ENCODE data around the gene SPARC.

SPARC gene

DNA sequence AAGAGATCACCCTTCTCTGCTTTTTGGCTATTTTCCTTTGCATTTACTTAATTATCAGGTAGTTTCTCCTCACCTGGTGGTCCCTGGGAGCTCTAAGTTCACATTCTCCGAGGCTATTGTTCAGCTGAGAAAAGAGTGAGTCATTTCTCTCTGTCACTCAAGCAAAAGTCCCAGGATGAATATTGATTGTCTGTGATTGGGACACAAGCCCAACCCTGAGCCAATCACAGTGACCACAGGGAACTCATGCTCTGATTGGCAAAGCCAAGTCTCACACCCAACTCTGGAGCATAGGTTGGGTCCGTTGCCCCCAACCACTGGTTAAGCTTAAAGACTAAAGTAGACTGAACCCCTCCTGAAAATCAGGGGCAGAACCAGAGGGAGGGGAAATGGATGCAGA, 67.8 kb downstream of the SPARC start:
- no peak for DNase-seq

- DNase-seq = no peak
Measured at GRCh38 chr5:151617841-151618710, 68.6 kb downstream of the SPARC start.

GRCh38 chr5:151617383-151617840, 69.3 kb downstream of the SPARC start:
- DNase-seq = no peak

- no peak for DNase-seq
Measured at GRCh38 chr5:151615431-151615830, 71.3 kb downstream of the SPARC start.

GRCh38 chr5:151614565-151614964, 72.2 kb downstream of the SPARC start:
- DNase-seq = no peak

DNA sequence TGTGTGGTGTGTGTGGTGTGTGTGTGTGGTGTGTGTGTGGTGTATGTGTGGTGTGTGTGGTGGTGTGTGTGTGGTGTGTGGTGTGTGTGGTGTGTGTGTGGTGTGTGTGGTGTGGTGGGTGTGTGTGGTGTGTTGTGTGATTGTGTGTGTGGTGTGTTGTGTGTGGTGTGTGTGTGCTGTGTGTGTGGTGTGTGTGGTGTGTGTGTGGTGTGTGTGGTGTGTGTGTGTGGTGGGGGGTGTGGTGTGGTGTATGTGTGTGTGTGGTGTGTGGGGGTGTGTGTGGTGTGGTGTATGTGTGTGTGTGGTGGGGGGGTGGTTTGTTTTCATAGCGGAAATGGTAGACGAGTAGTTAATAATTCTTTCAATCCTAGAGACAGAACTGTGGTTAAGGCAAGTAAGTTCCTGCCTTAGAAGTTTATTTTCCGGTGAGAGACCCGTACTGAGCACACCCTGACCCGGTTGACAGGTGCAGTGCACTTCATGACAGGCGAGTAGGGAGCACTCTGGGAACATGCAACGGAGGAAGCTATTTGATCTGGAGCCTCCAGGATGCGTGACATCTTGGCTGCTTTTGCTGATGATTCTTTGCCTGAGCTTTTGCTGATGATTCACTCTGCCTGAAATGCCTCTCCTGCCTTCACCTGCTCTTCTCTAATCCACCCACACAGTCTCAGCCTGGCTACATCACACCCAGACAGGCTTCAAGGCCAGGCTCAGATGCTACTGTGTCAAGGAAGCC, 73.9 kb downstream of the SPARC start:
- DNase-seq = peak; percentile 20

GRCh38 chr5:151611127-151611775, 75.5 kb downstream of the SPARC start:
- no peak for DNase-seq
